Astrocyte of the cerebellum (primary cell): ENCODE measurements around the gene NEDD4.

Experiments used
- DNase-seq: peaks from one replicate; pipeline ENCODE4 v3.0.0-alpha.2; 2011; ENCODE audit warnings: low read depth
- H3K4me3 ChIP-seq: 2 replicates; pipeline ENCODE4 v1.5.1; 2011; ENCODE audit warnings: mild to moderate bottlenecking, low read depth, low read length, moderate library complexity
- CTCF ChIP-seq: IDR thresholded peaks from 2 replicates; pipeline ENCODE4 v1.5.1; 2012; ENCODE audit warnings: low read length, low read depth, moderate library complexity, mild to moderate bottlenecking; ENCODE audit errors: missing control alignments
- in situ Hi-C: cut with HindIII; loops from 2 replicates; pipeline ENCODE4 v1.10.0; 2017; ENCODE audit warnings: low sequenced_read_pairs

The NEDD4 gene

GRCh38 chr15:55819397-55820034, 173.9 kb downstream of the NEDD4 start:
- no peak overlapping the region for H3K4me3 ChIP-seq
- no peak for DNase-seq
- in situ Hi-C loops, result no loop called here

DNA sequence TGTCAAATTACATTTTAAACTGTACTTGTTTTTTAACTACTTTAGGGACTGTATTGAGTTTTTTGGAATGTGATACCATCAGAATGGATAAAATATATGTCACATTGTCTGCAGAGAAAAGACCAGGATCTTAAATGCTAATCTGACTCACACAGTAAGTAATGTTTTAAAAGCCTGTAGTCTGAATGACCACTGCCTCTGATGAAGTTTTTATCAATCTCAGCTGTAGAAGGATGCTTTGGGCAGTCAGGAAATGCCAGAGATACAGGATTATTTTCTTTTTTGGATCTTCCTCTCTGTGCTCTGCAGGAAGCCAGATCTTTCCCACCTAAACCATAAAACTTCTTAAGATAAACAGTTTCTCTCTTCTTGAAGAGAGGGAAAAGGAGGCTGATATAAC, 177.4 kb downstream of the NEDD4 start:
- no peak for DNase-seq
- no peak overlapping the region for H3K4me3 ChIP-seq
- in situ Hi-C loops, result no loop called here
- TF ChIP-seq CTCF, result no peak

More at GRCh38 chr15:55819397-55820034, 173.9 kb downstream of the NEDD4 start:
- no peak for TF ChIP-seq CTCF

GRCh38 chr15:55802600-55803376, 190.6 kb downstream of the NEDD4 start:
- DNase-seq, result no peak
- TF ChIP-seq CTCF, result no peak
- in situ Hi-C loops, result no loop called here
- no peak overlapping the region for H3K4me3 ChIP-seq

DNA sequence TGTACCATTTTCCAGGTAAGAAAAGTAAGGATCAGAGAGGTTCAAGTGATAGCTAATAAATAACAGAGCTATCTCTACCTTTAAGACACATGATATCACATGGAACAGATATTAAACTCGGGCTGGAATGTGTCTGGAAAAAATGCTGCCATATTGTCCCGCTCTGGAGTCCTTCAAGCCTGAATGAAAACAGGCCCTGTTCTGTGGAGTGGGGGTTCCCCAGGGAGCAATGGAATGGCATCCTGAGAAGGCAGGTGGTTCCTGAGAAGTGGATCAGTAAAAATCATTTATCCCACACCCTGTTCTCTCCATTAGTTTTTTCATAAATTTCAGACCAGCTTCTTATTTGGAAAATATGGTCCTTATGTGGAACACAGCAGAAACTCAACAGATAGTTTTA, 193.2 kb downstream of the NEDD4 start:
- in situ Hi-C loops, result no loop called here
- H3K4me3 ChIP-seq, result no peak overlapping the region
- TF ChIP-seq CTCF, result no peak
- DNase-seq, result no peak

- DNase-seq, result peak; percentile 39
- in situ Hi-C loops, result no loop called here
- TF ChIP-seq CTCF, result peak; percentile 75
- no peak overlapping the region for H3K4me3 ChIP-seq
Observed at GRCh38 chr15:55799291-55800212, 193.9 kb downstream of the NEDD4 start.

DNA sequence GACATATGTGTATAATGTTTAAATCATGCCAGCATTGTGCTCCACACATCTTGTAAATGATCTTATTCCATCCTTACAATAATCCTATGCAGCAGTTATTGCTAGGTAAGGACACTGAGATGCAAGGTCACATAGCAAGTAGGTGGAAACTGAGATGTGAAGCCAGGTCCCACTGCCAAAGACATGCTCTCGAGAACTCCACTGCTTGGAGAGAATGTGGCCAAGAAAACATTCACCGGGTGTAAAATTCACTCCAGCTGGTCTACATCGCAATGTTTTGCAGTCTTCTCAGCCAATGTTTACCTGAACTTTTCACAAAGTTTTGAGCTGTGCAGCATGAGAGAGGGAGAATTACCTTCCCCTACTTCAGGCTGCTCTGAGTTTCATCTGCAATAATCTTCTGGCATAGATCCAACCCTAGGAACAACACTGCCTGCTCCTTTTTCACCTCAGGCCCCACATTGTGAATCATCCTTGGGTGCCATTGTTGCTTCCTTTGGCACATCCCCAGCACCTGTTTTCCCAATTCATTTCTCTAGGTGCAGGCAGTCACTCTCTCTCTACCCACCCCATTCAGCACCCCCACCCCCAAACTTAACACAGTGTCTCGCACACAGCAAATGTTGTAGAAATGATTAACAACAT, 197.0 kb downstream of the NEDD4 start:
- no peak for DNase-seq
- TF ChIP-seq CTCF, result no peak
- in situ Hi-C loops, result no loop called here
- no peak overlapping the region for H3K4me3 ChIP-seq
